HG02571 (cell line): ENCODE results near the gene IPMK.

ENCODE experiments used
- ATAC-seq: cut with Tn5 transposase; IDR thresholded peaks from one replicate; pipeline ENCODE4 v1.9.1; 2021; ENCODE audit warnings: mild to moderate bottlenecking, moderate library complexity; ENCODE audit not compliant: unreplicated experiment

Gene IPMK

DNA sequence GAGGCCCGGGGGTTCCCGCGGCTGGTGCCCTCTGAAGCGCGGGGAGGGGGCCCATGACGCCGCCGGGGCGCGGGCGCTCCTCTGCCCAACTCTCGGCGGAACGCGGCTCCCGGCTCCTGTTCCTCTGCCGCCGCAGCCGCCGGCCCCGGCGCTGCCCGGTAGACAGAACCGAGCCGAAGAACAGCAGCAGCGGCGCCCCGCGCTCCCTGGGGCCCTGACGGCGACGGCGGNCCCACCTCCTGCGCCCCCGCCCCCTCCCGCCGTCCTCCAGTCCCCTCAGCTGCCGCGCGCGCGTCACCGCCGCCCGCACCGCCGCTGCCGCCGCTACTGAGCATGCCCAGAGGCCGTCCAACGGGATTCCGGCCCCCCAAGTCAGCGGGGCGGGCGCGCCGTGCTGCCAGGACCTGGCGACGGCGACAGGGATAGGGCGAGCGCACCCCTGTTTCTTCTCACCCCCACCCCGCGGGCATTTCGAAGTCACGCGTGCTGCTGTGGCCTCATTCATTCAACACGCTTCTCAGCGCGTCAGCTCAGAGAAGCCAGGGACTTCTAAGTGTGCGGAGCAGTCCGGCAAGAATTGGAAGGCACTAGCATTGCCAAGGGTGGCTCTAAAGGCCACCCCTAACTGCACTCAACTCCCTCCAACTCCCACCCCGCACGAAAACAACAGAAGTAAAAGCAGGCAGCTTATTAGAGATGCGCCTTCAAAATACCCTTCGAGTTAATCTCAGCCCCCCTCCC is at the start of gene IPMK:
TSS of gene IPMK (minus strand) at position 182 of the 741 bp plus-strand sequence. CDS start 283 bp downstream, outside the sequence.
- peak; percentile 54 for ATAC-seq

DNA sequence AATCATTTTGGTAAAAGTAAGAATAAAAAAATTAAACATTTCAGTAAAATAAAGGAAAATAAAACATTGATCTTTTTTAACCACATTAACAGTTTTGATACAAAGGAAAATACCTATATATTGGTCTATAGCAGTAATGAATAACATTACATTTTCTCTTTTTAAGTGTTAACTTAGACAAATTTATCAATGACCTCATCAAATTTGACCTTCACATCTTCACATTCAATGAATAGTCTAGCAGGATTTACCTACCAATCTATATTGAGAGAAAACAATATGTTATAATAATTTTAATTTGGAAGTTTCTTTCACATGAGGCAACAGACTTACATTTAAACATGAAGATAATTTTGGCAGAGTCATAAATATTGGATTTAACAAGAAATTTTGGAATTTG is 49.2 kb upstream of the IPMK start:
- no peak for ATAC-seq

DNA sequence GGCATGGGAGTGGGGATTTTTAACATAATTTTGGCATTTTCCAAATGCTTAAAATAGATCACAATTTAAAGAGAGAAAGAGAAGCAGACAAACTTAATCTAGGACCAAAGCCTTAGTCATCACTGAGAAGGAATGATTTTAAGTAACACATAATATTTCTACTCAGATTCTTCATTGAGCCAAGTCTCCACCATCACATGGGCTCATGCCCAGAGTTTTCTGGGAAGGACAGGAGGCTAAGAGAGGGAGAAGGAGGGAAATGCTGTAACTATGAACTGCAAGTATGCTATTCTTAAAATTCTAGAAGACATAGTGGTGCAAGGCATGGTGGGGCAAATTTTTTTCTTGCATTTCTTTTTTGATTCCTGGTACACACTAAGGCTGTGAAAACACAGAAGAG is 43.3 kb upstream of the IPMK start:
- ATAC-seq: no peak

DNA sequence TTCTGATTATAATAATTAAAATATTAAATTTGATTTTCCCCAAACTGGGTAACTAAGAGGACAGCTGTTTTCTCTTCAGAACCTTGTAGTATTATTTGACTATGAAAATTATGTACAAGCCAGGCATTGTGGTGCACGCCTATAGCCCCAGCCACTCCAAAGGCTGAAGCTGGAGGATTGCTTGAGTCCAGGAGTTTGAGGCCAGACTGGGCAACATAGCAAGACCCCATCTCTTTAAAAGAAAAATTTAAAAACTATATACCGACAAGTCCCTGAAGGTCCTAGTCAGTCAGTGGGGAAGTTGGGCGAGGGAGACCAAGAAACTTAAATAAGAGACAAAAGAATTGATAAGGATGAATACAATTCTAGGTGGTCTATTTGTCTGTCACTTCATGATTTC is 40.0 kb upstream of the IPMK start:
- no peak for ATAC-seq

DNA sequence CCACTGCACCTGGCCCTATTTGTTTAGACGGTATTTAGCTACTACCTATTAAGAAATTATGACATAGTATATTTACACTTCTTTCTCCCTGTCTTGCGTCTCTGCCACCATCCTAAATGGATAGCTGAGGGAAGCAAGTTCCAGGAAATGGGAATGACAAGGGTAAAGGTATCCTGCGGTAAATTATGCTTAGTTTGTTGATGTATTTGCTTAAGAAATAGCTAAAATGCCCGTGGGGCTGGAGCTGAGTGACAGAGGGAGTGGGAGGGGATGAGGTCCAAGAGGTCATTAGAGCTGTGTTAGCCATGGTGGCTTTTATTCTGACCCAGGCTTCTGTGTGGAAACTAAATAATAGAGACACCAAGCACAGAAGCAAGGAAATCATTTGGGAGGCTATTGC is 38.1 kb upstream of the IPMK start:
- ATAC-seq: no peak

DNA sequence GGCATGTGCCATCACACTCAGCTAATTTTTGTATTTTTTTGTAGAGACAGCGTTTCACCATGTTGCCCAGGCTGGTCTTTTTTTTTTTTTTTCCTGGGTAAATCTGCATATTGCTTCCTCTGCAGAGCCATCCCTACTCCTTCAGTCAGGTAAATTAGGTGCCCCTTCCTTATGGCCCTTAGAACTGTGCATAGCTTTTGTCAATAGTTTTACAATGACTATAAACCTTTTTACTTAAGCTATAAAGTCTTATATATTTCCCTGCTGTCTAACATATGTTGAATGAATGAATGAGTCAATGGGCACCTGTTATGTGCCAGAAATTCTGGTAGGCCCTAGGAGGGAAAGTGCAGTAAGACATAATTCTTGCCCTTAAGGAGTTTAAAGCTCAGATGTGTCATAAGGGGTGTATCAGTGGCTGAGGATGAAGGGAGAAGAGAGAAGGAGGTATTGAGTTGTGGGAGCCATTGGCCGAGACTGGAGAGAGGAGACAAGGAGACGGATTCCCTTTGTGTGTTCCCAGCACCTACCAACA is 36.5 kb upstream of the IPMK start:
- no peak for ATAC-seq

DNA sequence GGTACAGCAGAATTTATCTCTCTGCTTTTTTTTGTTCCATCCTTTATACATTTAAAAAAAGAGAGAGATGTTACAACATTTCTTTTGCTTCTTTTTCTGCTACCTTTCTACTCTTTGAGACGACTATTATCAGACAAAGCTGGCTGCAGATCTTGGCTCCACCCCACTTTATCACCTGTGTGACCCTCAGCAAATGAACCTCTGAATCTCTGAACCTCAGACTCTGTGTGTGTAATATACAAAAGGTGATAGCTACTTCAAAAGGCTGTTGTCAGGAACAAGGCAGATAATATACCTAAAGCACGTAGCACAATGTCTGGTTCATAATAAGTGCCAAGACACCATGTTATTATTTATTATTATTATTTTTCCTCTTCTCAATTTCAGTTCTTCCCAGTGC is 34.6 kb upstream of the IPMK start:
- no peak for ATAC-seq

DNA sequence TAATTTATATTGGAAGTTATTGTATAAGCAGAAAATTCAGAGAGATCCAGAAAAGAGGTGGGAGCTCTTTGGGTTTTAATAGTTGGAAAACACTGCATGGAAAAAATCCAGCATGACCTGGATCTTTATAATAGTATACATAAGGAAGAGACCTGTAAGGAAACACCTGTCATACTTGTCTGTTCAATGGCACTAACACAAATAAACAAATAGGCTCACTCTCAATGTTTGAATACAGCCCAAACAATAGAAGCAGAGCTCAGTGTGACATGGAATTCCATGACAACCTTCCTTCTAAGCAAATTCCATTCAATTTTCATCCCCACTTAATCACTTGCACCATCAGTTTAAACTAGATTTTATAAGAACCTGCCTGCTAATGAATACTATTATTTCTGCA is 33.0 kb upstream of the IPMK start:
- ATAC-seq: no peak

DNA sequence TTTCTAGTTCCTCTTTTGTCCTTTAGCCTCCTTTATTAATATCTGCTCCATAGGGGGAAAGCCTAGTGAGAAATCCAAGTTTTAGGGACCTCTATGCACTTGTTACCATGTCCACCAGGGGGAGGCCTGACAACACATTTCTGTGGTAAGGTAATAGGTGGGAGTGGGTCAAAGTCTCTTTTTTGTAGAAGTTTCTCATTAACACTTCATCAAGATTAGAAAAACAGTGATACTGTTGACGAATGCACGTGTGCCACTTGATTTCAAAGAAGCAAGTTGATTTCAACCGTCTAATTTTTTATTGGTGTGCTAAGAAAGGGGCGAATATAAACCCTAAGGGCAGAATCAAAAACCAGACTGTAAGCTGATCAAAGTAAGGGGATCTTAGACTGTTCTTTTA is 31.9 kb upstream of the IPMK start:
- ATAC-seq: peak; percentile 87

DNA sequence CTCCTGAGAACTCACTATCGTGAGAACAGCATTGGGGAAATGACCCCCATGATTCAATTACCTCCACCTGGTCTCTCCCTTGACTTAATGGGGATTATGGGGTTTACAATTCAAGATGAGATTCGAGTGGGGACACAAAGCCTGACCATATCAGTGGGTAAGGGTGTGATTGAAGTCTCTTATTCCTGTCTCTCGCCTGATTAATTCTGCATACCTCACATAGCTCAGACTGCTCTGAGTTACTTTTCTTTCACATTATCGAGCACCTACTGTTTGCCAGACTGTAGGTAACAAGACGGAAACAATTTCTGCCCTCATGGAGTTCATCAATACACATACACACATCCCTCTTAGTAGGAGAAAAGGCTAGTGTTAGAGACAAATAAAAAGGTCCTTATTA is 26.3 kb upstream of the IPMK start:
- no peak for ATAC-seq

DNA sequence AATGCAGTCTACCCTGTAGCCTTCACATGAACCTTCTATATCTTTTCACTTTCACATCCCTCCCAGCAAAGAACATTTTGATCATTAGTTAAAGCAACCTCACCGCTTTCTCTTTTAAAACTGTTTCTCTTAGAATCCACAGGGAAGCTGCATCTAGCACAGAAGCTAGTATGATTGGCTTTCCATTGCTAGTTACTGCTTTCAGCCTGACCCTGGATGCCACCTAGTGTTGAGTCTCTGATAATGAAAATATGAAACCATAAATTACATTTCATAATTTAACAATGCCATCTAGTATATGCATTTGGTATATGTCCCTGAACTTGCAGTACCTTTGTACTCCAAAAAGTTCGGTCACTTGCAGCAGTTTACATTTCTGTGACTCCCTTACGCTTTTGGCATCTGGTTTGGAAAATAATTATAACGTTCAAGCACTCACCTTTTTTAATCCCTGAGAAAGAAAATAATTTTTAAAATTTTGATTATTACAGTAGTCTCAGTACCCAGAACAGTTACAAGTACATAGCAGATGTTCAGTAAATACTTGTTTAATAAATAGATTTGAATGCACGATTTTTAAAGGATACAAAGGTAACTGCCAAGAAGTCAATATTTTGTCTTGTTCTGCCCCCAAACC is 24.0 kb upstream of the IPMK start:
- ATAC-seq: peak; percentile 92

DNA sequence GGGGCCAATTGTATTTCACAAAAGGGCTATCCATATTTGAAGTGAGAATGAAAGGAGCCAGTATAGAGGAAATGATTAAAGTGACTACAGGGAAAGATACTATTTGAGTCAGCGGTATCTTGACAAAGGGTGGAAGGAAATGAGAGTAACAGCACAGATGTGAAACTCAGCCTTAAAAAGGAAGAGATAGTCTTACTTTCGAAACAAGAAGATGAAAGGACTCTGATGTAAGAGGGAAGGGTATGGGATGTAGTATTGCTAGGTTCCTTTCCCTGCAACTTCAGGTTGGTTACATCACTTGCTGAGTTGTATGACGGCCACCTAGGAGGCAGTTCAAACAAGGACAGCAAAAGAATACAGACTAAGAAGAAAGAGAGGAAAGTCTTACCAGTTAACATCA is 14.9 kb upstream of the IPMK start:
- peak; percentile 92 for ATAC-seq

DNA sequence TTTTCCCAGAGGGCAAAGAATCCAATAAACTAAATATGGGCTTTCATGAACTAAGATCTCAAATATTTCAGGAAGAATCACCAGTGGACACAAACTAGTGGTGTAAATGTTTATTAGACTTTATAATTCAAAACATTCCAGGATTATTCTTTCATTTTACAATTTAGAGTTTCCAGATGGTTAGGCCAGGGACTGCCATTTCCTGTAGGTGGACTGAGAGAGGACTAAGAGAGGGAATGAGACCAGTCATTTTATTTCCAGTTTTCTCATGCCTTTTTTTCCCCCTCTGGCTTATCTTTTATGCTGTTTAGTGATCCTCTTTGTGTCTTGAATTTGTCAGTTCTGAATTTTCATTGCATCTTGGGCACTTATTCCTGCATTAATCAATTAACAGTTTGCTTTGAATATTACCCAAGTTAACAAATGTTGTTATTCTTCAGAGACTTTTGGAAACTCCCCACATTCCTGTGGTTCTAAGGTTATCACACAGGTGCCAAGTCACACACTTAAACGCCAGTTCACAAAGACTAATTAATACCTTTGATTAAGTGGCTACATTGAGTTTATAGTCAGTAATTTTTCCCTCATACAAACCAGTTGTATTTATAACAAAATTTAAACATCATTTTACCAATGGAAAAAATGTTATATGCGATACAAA is 13.5 kb upstream of the IPMK start:
- ATAC-seq: no peak

DNA sequence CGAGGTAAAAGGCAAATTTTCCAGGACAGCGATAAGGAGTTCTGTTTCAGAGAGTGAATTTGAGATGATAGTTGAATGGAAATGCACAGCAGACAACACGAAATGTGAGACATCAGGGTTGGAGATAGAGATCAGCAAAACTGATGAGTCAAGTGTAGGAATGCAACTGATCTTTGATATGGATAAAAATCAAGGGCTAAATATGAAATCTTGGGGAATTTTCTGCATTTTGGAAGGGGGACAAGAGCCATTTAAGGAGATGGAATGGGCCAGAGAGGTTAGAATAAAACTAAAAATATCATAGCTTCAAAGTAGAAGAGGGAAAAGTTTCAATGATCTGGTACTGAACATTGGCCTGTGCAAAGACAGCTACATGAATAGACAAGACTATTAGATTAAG is 12.8 kb upstream of the IPMK start:
- ATAC-seq: no peak

DNA sequence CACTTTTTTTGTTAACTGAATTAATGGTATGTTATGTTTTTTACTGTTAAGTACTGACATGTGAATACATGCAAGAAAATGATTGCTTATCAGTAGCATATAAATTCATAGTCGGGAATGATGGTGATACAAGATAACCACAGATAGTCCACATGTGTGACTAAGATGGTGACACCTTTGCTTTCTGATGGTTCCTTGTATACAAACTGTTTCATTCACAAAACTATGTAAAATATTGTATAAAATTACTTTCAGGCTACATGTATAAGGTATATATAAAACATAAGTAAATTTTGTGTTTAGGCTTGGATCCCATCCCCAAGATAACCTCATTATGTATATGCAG is 11.2 kb upstream of the IPMK start:
- ATAC-seq: no peak

DNA sequence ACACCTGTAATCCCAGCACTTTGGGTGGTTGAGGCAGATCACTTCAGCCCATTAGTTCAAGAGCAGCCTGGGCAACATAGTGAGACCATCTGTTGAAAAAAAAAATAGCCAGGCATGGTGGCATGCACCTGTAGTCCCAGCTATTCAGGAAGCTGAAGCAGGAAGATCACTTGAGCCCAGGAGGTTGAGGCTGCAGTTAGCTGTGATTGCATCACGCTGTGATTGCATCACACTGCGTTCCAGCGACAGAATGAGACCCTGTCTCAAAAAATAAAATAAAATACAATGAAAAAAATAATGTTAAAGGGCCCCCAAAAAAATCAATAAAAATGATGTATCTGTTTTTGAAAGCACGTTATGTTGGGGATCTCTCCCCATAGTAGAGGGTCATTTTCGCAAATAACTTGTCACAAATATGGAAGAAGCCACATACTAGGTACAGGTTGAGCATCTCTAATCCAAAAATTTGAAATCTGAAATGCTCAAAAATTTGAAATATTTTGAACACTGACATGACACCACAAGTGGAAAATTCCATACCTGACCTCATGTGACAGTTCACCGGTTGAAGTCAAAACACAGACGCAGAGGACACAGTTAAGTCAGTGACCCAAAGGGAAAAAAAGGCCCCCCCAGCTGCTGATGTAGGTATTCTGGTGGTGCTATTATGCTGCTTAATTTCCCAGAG is 10.7 kb upstream of the IPMK start:
- no peak for ATAC-seq

DNA sequence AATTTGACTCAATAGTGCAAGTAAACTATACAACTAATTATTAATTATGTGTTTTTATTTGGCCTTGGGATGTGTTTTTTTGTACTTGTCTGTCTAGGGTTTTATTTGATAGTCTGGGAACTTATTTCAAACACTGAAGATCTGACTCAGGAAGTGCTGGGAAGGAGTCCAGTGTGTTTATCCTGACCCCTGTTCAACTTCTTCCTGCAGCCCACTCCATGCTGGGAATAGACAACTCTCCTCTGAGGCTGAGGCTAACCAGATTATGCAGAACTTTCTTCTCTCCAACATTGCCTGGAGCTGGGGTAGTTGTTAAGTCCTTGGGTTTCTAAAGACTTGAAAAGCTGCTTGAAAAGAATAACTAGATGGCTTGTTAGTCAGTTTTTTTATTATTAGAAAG is 8.2 kb upstream of the IPMK start:
- ATAC-seq: no peak

DNA sequence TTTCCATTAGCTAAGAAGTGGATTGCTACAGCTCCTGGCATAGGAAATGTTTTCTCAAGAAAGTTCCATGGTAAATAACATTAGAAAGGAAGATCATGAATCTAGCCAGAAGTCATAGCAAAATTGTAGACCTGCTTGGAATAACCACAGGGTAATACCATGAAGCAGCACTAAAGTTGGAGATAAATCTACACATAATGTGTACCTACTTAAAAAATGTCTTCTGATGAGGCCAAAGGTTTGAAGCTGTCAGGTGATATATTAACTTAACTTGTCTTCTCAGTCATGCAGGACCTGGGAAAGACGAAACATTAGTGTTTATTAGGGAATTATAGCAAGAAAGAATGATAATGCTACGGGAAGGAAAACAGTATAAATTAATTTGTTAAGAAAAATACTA is 7.6 kb upstream of the IPMK start:
- no peak for ATAC-seq

DNA sequence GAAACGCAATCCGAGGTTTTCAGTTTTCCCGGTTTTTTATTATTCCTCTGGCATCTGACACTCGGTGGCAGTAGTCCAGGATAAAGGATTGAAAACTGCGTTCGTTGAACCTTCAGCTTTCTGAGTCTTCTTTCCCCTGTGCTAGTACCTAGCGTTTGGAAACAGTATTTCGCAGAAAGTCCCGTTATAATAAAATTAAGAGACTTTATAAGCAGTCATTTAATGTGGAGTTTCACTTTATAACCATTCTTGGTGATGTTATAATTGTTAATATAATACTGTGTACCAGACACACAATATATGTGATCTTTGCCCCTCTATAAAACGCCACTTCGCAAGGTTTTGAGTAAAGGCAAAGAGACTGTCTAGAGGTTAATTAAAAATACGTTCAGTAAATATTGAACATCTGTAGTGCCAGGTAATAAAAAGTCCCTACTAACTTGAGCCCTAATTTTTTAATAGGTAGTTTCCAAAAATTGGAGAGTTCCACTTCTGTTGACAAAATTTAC is 2.1 kb upstream of the IPMK start:
- no peak for ATAC-seq

DNA sequence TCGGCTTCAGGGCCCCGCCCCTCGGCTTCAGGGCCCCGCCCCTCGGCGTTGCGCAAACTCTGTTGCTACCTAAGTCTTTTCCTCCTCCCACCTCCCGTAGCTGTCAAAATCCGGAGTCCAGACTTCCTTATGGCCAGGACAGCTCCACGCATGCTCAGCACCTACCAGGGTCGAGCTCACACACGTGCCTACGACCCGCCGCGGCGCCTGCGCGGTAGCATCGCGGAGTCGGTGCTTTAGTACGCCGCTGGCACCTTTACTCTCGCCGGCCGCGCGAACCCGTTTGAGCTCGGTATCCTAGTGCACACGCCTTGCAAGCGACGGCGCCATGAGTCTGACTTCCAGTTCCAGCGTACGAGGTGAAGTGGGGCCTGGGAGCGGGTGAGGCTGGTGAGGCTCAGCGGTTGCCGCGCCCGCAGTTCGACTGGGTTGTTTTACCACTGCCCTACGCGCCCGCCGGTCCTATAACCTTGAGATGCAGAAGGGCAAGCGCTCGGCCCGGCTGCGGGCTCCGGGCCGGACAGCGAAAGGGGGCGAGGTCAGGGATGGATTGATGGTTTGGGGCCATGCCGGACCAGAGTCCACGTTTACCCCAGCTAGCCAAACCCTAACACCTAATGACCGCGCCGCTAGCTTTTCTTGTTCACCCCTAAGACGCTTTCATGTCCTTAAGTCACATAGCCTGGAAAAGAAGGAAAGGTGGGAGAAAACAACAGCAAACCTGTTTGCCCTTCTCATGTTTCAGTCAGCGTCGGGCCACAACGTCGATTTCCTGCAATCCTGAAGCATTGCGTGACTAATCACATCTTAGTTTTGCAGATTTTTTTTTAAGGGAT is 1.5 kb upstream of the IPMK start, which contains the start of gene CISD1:
TSS of gene CISD1 (plus strand) at position 217 of the 836 bp plus-strand sequence. CDS start at position 329, 112 bp downstream.
- ATAC-seq: peak; percentile 55
